OCI-LY7 (cell line): ENCODE results near the gene ARHGAP6.

Experiments used
- EZH2phosphoT487 ChIP-seq: fragments of 200-600 bp; sonication (generic); IDR thresholded peaks from 2 replicates; pipeline ENCODE4 v1.6.1; 2018; ENCODE audit warnings: low read depth, borderline replicate concordance, mild to moderate bottlenecking, mixed run types, antibody characterized with exemption, low read length, moderate library complexity, mixed read lengths
- TF ChIP-seq, protein P1 (sequence below): fragments of 200-600 bp; sonication (generic); conservative IDR thresholded peaks from 2 replicates; pipeline ENCODE4 v1.5.1; 2014; ENCODE audit warnings: mild to moderate bottlenecking, antibody characterized with exemption, low read length, moderate library complexity, mixed read lengths

- TF ChIP-seq, protein P1, sequence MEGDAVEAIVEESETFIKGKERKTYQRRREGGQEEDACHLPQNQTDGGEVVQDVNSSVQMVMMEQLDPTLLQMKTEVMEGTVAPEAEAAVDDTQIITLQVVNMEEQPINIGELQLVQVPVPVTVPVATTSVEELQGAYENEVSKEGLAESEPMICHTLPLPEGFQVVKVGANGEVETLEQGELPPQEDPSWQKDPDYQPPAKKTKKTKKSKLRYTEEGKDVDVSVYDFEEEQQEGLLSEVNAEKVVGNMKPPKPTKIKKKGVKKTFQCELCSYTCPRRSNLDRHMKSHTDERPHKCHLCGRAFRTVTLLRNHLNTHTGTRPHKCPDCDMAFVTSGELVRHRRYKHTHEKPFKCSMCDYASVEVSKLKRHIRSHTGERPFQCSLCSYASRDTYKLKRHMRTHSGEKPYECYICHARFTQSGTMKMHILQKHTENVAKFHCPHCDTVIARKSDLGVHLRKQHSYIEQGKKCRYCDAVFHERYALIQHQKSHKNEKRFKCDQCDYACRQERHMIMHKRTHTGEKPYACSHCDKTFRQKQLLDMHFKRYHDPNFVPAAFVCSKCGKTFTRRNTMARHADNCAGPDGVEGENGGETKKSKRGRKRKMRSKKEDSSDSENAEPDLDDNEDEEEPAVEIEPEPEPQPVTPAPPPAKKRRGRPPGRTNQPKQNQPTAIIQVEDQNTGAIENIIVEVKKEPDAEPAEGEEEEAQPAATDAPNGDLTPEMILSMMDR, result no peak
- TF ChIP-seq EZH2phosphoT487, result no peak
These were observed 367.1 kb downstream of the ARHGAP6 start for GRCh38 chrX:11298600-11298999.
